Activated CD8-positive, alpha-beta memory T cell treated with anti-CD3 and anti-CD28 coated beads, Interleukin-2, amount 50 U/mL, for 24 hours (primary cell): ENCODE results near the gene KLHL13.
"Not testable (repeated sequence)": the region's sequence is repeated elsewhere in the genome, so short reads cannot be mapped to it uniquely, and the experiment has no call there.

Experiments used
- DNase-seq: peaks from one replicate; pipeline ENCODE4 v3.0.0-alpha.2; 2020; ENCODE audit errors: extremely low read depth

The KLHL13 gene, protein sequence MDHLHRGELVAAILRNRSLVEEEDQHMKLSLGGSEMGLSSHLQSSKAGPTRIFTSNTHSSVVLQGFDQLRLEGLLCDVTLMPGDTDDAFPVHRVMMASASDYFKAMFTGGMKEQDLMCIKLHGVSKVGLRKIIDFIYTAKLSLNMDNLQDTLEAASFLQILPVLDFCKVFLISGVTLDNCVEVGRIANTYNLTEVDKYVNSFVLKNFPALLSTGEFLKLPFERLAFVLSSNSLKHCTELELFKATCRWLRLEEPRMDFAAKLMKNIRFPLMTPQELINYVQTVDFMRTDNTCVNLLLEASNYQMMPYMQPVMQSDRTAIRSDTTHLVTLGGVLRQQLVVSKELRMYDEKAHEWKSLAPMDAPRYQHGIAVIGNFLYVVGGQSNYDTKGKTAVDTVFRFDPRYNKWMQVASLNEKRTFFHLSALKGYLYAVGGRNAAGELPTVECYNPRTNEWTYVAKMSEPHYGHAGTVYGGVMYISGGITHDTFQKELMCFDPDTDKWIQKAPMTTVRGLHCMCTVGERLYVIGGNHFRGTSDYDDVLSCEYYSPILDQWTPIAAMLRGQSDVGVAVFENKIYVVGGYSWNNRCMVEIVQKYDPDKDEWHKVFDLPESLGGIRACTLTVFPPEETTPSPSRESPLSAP

GRCh38 chrX:118116713-118117550 lies at the start of gene KLHL13:
Gene KLHL13 (minus strand): TSS chrX:118116810. CDS start chrX:118028473, 88,337 bp downstream.
- DNase-seq: no peak

DNA sequence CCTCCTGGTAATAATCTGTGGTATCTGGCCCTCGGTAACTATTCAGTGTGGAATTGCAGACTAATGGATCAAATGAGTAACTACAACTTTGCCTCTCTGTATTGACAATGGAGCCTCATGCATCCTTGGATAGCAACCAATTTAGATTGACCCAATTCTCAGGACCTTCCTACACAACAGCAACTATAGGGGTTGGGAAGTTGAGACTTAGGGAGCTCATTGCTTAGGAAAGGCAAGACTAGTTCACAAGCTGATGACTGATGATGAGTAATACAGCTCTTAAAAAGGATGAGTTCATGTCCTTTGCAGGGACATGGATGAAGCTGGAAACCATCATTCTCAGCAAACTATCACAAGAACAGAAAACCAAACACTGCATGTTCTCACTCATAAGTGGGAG lies 47.5 kb upstream of the KLHL13 start:
- no peak for DNase-seq

DNA sequence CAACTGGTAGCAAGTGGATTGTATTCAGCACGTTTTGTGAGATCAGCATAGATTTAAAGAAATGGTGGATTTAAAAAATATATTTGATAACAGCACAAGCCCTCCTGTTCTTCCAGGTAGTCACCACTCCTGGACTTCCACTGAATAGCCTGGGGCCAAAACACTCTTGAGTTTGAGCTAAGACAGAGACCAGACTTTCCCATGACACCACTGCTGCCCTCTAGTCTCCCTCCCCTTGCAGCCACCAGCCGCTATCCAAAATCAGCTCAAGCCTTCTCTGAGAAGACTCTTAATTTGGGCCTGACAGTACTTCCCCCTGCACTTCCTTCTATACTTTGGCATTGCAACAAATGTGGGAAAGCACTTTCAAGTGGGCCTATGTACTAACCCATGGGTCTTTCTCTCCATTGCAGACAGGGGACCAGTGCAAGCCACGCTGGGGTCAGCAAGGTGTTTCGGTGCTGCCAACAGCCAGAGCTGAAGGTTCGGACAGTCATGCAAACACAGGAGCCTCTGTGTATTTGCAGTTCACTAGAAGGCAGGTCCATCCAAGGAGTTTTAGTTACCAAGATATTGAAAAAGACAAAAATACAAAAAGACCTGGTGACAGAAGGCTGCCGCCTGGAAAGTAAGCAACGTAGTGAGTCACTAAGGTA lies 40.5 kb upstream of the KLHL13 start:
- no peak for DNase-seq

DNA sequence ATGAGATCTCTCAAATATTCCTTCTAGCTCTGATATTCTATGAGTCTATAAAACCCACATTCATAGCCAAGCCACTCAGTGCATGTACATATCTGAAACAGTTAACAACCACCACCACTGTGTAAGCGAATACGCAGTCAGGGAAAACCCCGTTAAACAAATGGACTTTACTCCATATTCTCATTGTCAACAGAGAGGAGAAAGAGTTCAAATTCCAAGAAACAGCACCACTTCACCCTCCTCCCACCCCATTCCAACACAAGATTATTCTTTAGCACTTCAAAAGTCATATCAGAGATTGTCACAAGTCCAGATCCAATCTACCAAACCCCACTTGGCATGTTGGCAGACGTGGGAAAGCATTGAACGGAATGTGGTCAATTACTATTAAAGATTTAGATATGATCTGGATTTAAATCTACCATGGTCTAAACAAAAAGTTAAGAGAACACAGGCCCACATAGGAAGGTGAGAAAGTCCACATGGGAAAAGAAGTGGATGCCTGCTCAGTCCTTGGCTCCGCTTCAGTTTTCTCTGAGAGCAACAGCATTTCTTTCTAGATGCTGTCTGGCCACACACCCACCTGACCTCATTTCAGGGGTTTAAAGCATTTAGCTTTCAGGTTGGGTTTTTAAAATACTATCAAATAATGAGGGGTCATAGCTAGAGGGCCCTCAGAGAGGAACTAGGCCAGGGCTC lies 39.8 kb upstream of the KLHL13 start:
- no peak for DNase-seq

GRCh38 chrX:118153270-118153669 lies 36.7 kb upstream of the KLHL13 start:
- DNase-seq: no peak

- no peak for DNase-seq
Observed at GRCh38 chrX:118152721-118153120, 36.1 kb upstream of the KLHL13 start.

GRCh38 chrX:118148737-118149136 lies 32.1 kb upstream of the KLHL13 start:
- no peak for DNase-seq

DNA sequence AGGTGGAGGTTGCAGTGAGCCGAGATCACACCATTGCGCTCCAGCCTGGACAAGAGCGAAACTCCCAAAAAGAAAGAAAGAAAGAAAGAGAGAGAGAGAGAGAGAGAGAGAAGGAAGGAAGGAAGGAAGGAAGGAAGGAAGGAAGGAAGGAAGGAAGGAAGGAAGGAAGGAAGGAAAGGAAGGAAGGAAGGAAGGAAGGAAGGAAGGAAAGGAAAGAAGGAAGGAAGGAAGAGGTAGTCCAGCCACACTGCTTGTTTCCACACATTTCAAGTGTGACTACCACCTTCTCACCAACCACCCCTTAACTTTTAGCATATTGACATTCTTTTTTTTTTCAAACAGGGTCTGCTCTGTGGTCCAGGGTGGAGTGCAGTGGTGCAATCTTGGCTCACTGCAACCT lies 31.2 kb upstream of the KLHL13 start:
- DNase-seq: not testable (repeated sequence)

DNA sequence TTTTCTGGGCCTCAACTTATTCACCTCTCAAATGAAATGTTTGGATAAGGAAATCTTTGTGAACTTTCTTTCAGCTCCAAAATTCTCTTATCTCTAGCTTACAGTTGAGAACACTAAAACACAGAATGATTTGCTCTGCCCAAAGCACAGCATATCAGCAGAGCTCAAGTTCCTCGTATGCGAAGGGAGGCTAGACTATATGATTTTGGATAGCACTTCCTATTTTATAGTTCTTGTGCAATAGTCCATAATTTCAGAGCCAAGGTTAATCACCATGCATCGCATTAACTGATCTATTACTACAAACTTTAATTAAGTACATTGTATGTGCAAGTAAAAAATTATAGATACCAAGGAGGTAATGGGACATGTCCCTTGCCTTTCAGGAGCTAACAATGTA lies 27.0 kb upstream of the KLHL13 start:
- no peak for DNase-seq

DNA sequence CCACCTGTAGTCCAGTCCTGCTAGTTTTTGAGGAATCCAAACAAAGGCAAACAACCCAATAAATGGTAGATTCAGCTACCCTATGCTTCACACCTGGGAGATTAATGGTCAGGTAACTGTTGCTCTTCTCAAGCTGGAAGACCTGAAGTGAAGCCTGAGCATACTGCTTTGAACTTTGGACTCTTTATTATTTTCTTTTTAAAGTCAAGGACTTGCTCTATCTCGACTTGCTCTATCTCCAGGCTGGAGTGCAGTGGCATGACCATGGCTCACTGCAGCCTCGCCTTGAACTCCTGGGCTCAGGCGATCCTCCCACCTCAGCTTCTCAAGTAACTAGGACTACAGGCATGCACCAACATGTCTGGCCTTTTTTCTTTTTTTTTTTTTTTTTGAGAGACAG lies 14.7 kb upstream of the KLHL13 start:
- no peak for DNase-seq

GRCh38 chrX:118129681-118130080 lies 13.1 kb upstream of the KLHL13 start:
- no peak for DNase-seq

DNA sequence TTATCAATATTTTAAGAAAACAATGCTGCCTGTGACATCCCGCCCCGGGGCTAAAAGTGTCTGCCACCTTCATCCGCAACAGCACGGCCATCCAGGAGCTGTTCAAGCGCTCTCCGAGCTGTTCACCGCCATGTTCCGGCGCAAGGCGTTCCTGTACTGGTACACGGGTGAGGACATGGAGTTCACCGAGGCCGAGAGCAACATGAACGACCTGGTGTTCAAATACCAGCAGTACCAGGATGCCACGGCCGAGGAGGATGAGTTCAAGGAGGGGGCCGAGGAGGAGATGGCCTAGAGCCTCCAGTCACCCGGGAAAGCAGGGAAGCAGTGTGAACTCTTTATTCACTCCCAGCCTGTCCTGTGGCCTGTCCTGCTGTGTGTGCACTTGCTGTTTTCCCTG lies 12.1 kb upstream of the KLHL13 start:
- no peak for DNase-seq

DNA sequence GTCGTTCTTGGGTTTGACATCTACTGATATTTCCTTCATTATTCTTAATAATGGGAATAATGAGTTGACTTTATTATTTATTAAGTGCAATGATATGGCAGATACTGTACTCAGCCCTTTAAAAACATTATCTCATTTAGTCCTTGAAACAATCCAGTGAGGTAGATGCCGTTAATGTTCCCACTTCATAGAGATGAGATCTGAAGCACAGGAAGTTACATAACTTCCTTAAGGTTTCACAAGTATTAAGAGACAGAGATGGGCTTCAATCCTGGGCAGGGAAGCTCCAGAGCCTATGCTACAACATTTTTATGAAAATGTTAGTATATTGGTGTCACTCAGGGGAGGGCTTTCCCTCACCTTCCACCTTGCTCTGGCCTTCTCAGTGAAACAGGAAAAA lies 9.7 kb upstream of the KLHL13 start:
- DNase-seq: no peak

DNA sequence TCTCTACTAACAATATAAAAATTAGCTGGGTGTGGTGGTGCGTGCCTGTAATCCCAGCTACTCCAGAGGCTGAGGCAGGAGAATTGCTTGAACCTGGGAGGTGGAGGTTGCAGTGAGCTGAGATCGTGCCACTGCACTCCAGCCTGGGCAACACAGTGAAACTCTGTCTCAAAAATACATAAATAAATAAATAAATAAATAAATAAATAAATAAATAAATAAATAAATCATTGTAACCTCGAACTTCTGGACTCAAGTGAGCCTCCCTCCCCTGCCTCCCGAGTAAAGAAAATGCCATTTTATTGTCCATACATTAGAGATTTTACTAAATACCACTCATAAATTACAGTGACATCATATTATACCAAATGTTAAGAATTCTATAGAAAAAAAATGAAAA lies 7.6 kb upstream of the KLHL13 start:
- DNase-seq: not testable (repeated sequence)

- DNase-seq: no peak
Observed at GRCh38 chrX:118117741-118118140, 1.1 kb upstream of the KLHL13 start.

DNA sequence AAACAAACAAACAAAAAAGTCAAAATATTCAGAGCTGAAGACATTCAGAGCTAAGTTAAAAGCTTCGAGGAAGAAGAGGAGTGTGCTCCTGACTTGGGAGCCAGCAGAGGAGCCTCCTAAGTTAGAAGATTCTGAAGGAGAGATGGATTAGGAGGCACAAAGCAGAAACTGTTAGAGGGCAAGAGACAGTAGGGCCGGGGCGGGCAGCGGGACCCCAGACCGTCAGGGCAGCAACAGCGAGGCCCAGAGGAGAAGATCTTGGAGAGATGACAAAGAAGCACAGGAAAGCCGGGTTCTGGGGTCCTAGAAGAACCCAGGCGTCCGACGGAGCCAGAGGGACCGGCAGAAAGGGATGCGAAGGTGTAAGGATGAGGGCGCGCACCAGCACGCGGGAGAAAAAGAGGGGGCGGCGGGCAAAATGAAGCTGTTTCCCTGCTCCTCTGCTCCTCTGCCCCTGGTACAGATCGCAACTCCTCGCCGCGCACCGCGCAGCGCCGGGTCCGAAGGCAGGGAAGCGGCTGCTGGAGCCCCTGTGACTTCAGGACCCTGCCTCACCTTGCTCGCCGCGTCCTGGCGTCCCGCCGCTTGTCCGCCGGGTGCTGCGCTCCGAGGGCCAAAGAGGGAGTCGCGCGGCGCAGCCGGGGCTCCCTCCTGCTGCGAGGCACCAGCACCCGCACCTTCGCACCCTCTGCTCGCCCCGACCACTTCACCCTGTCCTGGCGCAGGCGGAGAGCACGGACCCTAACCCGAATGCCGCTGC lies 477 bp downstream of the KLHL13 start:
- DNase-seq: no peak

DNA sequence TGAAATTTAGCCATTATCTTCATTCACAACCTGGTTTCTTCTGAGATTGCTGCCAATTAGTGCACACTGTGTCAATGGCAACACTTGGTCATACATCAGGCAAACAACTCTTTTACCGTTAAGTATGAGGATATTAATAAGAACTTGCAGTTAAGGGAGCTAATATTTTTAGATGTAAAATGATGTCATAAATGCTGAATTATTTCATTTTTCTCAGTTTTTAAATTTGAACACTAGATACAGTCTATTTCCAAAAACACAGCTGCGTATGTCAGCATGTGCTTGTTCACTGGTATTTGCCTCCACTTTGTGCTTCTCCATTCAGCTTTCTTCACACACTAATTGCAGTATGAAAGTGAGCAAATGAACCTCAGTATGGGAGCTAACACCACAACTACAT lies 1.6 kb downstream of the KLHL13 start:
- no peak for DNase-seq

DNA sequence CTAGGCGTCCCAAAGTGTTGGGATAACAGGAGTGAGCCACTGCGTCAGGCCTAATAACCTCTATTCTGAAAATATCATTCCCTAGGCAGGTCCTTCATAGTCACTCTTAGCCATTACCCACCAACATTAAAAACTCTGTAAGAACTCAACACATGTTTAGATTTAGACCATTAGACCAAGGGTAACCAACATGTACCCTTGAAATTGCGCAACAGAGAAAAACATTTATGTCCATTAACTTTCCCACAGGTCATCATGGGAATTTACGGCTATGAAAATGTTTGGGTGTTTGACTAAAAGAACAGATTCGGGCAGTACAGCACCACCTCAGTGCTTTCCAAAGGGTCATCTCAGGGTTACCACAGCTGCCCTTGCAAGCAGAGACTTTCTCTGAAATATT lies 7.5 kb downstream of the KLHL13 start:
- DNase-seq: no peak

DNA sequence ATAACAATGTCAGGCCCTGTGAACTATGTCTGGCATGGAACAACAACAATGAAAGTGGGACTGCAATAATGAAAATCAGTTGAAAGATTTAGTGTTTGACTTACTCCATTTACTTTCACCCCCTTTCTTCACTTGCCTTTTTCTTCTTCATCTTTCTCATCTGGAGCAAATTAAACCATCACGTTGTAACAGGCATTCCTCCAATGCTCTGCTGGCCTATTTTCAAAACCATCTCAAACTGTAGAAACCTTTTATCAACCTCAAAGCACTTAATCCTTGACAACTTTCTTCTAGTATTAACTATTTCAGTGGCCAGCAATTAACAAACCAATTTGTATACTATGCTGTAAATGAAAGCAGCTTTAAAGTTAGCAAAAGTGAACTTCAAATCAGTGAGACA lies 8.3 kb downstream of the KLHL13 start:
- no peak for DNase-seq

DNA sequence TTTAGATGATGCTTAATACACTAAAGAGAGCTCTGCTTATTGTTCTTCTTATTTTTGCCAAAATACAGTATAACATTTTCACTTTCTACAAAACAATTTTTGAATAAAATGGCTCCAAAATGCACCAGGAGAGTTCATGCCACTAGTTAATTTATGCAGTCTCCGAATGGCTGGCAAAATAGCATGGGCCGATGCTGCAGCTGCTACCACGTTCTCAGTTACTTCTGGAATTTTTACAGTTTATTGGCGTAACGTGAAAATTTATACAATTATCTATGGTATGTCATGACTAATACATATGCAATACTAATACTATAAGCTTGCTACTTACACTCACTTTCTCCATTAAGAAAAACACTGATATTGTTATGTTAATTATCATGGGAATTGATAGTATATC lies 16.5 kb downstream of the KLHL13 start:
- DNase-seq: no peak

DNA sequence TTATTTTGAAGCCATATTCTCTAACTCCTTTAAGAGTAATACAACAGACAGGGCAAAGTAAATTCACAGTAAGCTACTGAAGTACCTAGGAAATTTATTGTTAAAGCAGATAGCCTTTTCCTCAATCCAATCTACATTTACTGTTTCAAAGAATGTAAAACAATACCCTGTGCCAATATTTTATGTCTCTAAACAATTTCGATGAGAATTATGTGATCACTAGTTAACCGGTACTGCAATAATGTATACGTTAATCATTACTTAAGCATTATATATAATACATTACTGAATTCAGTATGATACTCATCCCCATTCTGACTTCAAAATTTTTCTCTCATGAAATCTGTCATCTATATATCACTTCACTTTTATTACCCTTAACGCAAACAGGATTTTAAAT lies 28.5 kb downstream of the KLHL13 start:
- no peak for DNase-seq
